Hematopoietic multipotent progenitor cell treated with erythropoietin and hydrocortisone succinate and interleukin-3 and kit ligand, for 4 days (in vitro differentiated cells): ENCODE data around the gene ANXA11.
"Not testable (repeated sequence)": the region's sequence is repeated elsewhere in the genome, so short reads cannot be mapped to it uniquely, and the experiment has no call there.

Source experiments
- DNase-seq: peaks from one replicate; pipeline ENCODE4 v3.0.0-alpha.2; 2015

Gene ANXA11

GRCh38 chr10:80207768-80208370 lies 2.5 kb upstream of the ANXA11 start:
- no peak for DNase-seq

- no peak for DNase-seq
Measured at GRCh38 chr10:80206277-80206655, 929 bp upstream of the ANXA11 start.

GRCh38 chr10:80204677-80205476 lies 460 bp downstream of the ANXA11 start:
- peak; percentile 71 for DNase-seq

GRCh38 chr10:80203835-80204676 lies 1.3 kb downstream of the ANXA11 start:
- DNase-seq: peak; percentile 42

GRCh38 chr10:80202934-80203834 lies 2.2 kb downstream of the ANXA11 start:
- DNase-seq: peak; percentile 85

- DNase-seq: not testable (repeated sequence)
Measured at GRCh38 chr10:80202530-80202929, 2.8 kb downstream of the ANXA11 start.

- DNase-seq: peak; percentile 40
Measured at GRCh38 chr10:80201608-80202141, 3.7 kb downstream of the ANXA11 start.

GRCh38 chr10:80200687-80201086 lies 4.7 kb downstream of the ANXA11 start:
- no peak for DNase-seq

- DNase-seq: no peak
Measured at GRCh38 chr10:80200259-80200658, 5.1 kb downstream of the ANXA11 start.

- DNase-seq: peak; percentile 71
Measured at GRCh38 chr10:80199828-80200227, 5.5 kb downstream of the ANXA11 start.

GRCh38 chr10:80197972-80198916 lies 7.1 kb downstream of the ANXA11 start:
- DNase-seq: no peak

- DNase-seq: no peak
Measured at GRCh38 chr10:80196950-80197315, 8.4 kb downstream of the ANXA11 start.

GRCh38 chr10:80196270-80196949 lies 8.9 kb downstream of the ANXA11 start:
- no peak for DNase-seq

GRCh38 chr10:80195046-80195574 lies 10.2 kb downstream of the ANXA11 start:
- DNase-seq: no peak

GRCh38 chr10:80194373-80195045 lies 10.8 kb downstream of the ANXA11 start:
- no peak for DNase-seq

- no peak for DNase-seq
Measured at GRCh38 chr10:80192553-80192952, 12.8 kb downstream of the ANXA11 start.

- DNase-seq: no peak
Measured at GRCh38 chr10:80191589-80192270, 13.6 kb downstream of the ANXA11 start.

- no peak for DNase-seq
Measured at GRCh38 chr10:80188713-80189112, 16.6 kb downstream of the ANXA11 start.
